ENCODE results near the gene TMEM156. TPM values are rescaled to one million over a fixed set of nuclear protein-coding genes. Genes with fewer than 3 reads are reported as not detected.
"Not testable (repeated sequence)": the region's sequence is repeated elsewhere in the genome, so short reads cannot be mapped to it uniquely, and the experiment has no call there.

TMEM156 gene
- total RNA-seq, 1 donor from 2014 or later: under 0.01 TPM

DNA sequence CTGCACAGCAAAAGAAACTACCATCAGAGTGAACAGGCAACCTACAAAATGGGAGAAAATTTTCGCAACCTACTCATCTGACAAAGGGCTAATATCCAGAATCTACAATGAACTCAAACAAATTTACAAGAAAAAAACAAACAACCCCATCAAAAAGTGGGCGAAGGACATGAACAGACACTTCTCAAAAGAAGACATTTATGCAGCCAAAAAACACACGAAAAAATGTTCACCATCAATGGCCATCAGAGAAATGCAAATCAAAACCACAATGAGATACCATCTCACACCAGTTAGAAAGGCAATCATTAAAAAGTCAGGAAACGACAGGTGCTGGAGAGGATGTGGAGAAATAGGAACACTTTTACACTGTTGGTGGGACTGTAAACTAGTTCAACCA, 30.2 kb downstream of the TMEM156 start:
- not testable (repeated sequence) for H3K27ac ChIP-seq (ENCODE audit: low read depth, low read length); H3K4me1 ChIP-seq (ENCODE audit: control insufficient read depth in 3 of 3, insufficient read depth in 3 of 3, low read length in 3 of 3); H3K9ac ChIP-seq (ENCODE audit: low read depth in 1 of 3, low read length in 3 of 3); H3K9me3 ChIP-seq (ENCODE audit: control insufficient read depth in 3 of 3, low read length in 3 of 3); H3K36me3 ChIP-seq (ENCODE audit: control insufficient read depth in 3 of 3, insufficient read depth in 3 of 3, low read length in 3 of 3); H3K27me3 ChIP-seq (ENCODE audit: control insufficient read depth in 3 of 3, insufficient read depth in 3 of 3, low read length in 3 of 3); H3K4me3 ChIP-seq (ENCODE audit: low read length in 3 of 3)

DNA sequence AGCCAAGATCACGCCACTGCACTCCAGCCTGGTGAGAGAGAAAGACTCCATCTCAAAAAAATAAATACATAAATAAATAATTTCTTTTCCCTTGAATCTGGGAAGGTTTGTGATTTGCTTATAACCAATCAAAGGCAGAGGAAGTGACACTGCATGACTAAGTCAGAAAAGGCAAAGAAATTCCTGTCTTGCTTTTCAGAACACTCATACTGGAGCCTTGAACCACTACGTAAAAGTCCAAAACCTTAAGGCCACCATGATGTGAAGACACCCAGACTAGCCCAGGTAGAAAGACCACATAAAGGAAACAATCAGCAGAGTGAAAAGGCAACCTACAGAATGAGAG, 36.6 kb downstream of the TMEM156 start:
- H3K9me3 ChIP-seq (ENCODE audit: control insufficient read depth in 3 of 3, low read length in 3 of 3): peaks cover 0 to 3% (median 0%) of the 10 kb centered on the region in 3 donors

DNA sequence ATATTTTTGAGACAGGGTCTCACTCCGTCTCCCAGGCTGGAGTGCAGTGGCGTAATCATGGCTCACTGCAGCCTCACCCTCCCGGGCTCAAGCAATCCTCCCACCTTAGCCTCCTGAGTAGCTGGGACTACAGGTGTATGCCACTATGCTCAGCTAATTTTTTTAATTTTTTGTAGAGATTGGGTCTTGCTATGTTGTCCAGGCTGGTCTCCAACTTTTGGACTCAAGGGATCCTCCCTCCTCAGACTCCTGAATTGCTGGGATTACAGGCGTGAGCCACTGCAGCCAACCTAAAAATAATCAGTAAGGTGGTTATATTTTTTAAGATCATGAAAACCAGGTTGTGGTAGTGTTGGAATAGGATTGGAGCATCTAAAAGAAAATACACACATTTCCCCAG, 38.1 kb downstream of the TMEM156 start:
- no peaks in the 10 kb centered on the region for H3K36me3 ChIP-seq (ENCODE audit: control insufficient read depth in 3 of 3, insufficient read depth in 3 of 3, low read length in 3 of 3)
- no peak overlapping the region for H3K27ac ChIP-seq (ENCODE audit: low read depth, low read length)
- no peaks in the 10 kb centered on the region for H3K9me3 ChIP-seq (ENCODE audit: control insufficient read depth in 3 of 3, low read length in 3 of 3)
- no peaks in the 10 kb centered on the region for H3K27me3 ChIP-seq (ENCODE audit: control insufficient read depth in 3 of 3, insufficient read depth in 3 of 3, low read length in 3 of 3)
- H3K4me3 ChIP-seq (ENCODE audit: low read length in 3 of 3): no peak overlapping the region
- H3K9ac ChIP-seq (ENCODE audit: low read depth in 1 of 3, low read length in 3 of 3): no peak overlapping the region
- H3K4me1 ChIP-seq (ENCODE audit: control insufficient read depth in 3 of 3, insufficient read depth in 3 of 3, low read length in 3 of 3): no peaks in the 10 kb centered on the region

More for the DNA sequence above, 36.6 kb downstream of the TMEM156 start:
- Histone ChIP-seq H3K27ac (ENCODE audit: low read depth, low read length) (no peak overlapping the region), H3K4me3 (ENCODE audit: low read length in 3 of 3) (no peak overlapping the region), H3K36me3 (ENCODE audit: control insufficient read depth in 3 of 3, insufficient read depth in 3 of 3, low read length in 3 of 3) (no peaks in the 10 kb centered on the region), H3K9ac (ENCODE audit: low read depth in 1 of 3, low read length in 3 of 3) (no peak overlapping the region), H3K27me3 (ENCODE audit: control insufficient read depth in 3 of 3, insufficient read depth in 3 of 3, low read length in 3 of 3) (no peaks in the 10 kb centered on the region), H3K4me1 (ENCODE audit: control insufficient read depth in 3 of 3, insufficient read depth in 3 of 3, low read length in 3 of 3) (no peaks in the 10 kb centered on the region)

DNA sequence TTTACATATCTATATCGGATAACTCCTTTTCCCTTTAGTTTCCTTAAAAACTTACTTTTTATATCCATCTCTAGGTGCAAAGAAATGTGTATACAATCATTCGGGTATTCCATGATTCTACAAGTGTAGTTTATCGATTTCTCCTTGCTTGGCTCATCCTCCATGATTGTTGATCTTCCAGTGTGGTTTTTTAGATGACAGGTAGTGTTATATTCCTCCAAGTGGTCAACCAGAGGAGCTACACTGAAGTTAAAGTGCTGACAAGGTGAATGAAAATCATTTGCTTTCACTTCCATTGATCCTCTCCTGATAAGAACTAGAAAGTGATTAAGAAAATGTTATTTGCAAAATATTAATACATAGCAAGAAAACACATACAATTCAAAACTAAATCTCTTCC, 38.5 kb downstream of the TMEM156 start:
- Histone ChIP-seq H3K4me1 (ENCODE audit: control insufficient read depth in 3 of 3, insufficient read depth in 3 of 3, low read length in 3 of 3) (no peaks in the 10 kb centered on the region), H3K27me3 (ENCODE audit: control insufficient read depth in 3 of 3, insufficient read depth in 3 of 3, low read length in 3 of 3) (no peaks in the 10 kb centered on the region), H3K9me3 (ENCODE audit: control insufficient read depth in 3 of 3, low read length in 3 of 3) (no peaks in the 10 kb centered on the region), H3K36me3 (ENCODE audit: control insufficient read depth in 3 of 3, insufficient read depth in 3 of 3, low read length in 3 of 3) (no peaks in the 10 kb centered on the region), H3K27ac (ENCODE audit: low read depth, low read length) (no peak overlapping the region), H3K4me3 (ENCODE audit: low read length in 3 of 3) (no peak overlapping the region), H3K9ac (ENCODE audit: low read depth in 1 of 3, low read length in 3 of 3) (no peak overlapping the region)

DNA sequence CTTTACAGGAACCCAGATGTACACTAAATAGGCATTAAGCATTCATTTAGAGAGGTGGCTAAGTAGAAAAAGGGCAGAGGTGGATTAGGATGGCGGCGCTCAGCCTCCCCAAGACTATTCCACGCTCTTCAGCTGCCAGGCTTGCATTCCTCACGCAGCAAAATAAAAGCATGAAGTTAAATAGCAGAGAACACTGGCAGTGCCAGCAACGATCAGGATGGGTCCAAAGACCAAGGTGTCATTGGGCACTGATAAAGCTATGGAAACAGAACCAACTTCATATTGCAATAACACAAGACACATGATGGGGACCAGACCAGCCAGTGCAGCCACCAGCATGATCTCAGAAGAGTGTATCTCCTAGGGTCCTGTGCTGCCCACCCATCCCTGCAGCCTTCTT, 42.0 kb downstream of the TMEM156 start:
- H3K9me3 ChIP-seq (ENCODE audit: control insufficient read depth in 3 of 3, low read length in 3 of 3): no peaks in the 10 kb centered on the region
- H3K4me1 ChIP-seq (ENCODE audit: control insufficient read depth in 3 of 3, insufficient read depth in 3 of 3, low read length in 3 of 3): no peaks in the 10 kb centered on the region
- no peak overlapping the region for H3K4me3 ChIP-seq (ENCODE audit: low read length in 3 of 3)
- no peak overlapping the region for H3K9ac ChIP-seq (ENCODE audit: low read depth in 1 of 3, low read length in 3 of 3)
- no peaks in the 10 kb centered on the region for H3K27me3 ChIP-seq (ENCODE audit: control insufficient read depth in 3 of 3, insufficient read depth in 3 of 3, low read length in 3 of 3)
- no peaks in the 10 kb centered on the region for H3K36me3 ChIP-seq (ENCODE audit: control insufficient read depth in 3 of 3, insufficient read depth in 3 of 3, low read length in 3 of 3)
- H3K27ac ChIP-seq (ENCODE audit: low read depth, low read length): no peak overlapping the region

DNA sequence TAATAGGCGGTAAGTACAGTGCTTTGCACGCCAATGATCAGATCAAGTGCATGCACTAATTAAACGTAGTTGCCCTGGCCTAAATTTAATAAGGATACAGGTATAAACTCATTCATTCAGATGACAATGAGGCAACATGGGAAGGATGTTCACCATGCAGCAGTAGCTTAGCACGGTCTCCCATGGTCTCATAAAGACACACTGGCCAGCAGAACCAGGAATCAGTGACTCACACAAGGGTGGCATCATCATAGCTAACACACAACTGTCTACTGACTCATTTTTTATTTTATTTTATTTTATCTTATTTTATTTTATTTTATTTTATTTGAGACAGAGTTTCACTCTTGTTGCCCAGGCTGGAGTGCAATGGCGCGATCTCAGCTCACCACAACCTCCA, 42.7 kb downstream of the TMEM156 start:
- no peaks in the 10 kb centered on the region for H3K27me3 ChIP-seq (ENCODE audit: control insufficient read depth in 3 of 3, insufficient read depth in 3 of 3, low read length in 3 of 3)
- H3K9ac ChIP-seq (ENCODE audit: low read depth in 1 of 3, low read length in 3 of 3): no peak overlapping the region
- H3K4me1 ChIP-seq (ENCODE audit: control insufficient read depth in 3 of 3, insufficient read depth in 3 of 3, low read length in 3 of 3): no peaks in the 10 kb centered on the region
- no peak overlapping the region for H3K27ac ChIP-seq (ENCODE audit: low read depth, low read length)
- no peak overlapping the region for H3K4me3 ChIP-seq (ENCODE audit: low read length in 3 of 3)
- no peaks in the 10 kb centered on the region for H3K9me3 ChIP-seq (ENCODE audit: control insufficient read depth in 3 of 3, low read length in 3 of 3)
- H3K36me3 ChIP-seq (ENCODE audit: control insufficient read depth in 3 of 3, insufficient read depth in 3 of 3, low read length in 3 of 3): no peaks in the 10 kb centered on the region

DNA sequence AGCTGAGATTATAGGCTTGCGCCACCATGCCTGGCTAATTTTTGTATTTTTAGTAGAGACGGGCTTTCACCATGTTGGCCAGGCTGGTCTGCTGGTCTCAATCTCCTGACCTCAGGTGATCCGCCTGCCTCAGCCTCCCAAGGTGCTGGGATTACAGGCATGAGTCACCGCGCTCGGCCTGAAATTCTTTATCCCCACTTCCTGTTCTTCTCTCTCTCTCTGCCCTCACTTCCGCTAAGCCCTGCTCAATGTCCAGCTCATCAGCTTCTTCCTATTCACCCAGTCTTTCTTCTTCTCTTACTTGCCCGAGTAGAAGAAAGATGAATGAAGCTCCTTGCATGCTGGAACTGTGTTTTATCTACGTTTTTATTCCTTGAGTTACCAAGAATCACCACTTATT, 43.9 kb downstream of the TMEM156 start:
- not testable (repeated sequence) for H3K4me1 ChIP-seq (ENCODE audit: control insufficient read depth in 3 of 3, insufficient read depth in 3 of 3, low read length in 3 of 3); H3K27ac ChIP-seq (ENCODE audit: low read depth, low read length); H3K9me3 ChIP-seq (ENCODE audit: control insufficient read depth in 3 of 3, low read length in 3 of 3); H3K9ac ChIP-seq (ENCODE audit: low read depth in 1 of 3, low read length in 3 of 3); H3K36me3 ChIP-seq (ENCODE audit: control insufficient read depth in 3 of 3, insufficient read depth in 3 of 3, low read length in 3 of 3); H3K27me3 ChIP-seq (ENCODE audit: control insufficient read depth in 3 of 3, insufficient read depth in 3 of 3, low read length in 3 of 3); H3K4me3 ChIP-seq (ENCODE audit: low read length in 3 of 3)

DNA sequence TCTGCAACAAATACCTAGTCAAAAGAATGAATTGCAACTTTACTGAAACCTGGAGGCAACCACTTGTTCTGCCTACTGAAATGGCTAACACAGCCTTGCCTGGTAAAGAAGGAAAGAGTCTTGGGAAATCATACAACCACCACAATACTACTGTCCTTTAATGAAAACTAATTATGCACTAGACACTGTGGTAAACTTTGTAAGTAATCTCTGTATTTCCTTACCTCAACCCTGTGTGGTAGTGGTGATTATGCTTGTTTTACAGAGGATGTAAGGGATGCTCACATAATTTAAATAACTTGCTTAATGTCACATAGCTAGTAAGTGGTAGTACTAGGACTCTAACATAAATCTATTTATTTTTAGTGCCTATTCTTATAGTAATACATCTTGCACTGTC, 44.7 kb downstream of the TMEM156 start:
- no peak overlapping the region for H3K4me3 ChIP-seq (ENCODE audit: low read length in 3 of 3)
- no peaks in the 10 kb centered on the region for H3K9me3 ChIP-seq (ENCODE audit: control insufficient read depth in 3 of 3, low read length in 3 of 3)
- no peak overlapping the region for H3K9ac ChIP-seq (ENCODE audit: low read depth in 1 of 3, low read length in 3 of 3)
- no peak overlapping the region for H3K27ac ChIP-seq (ENCODE audit: low read depth, low read length)
- H3K36me3 ChIP-seq (ENCODE audit: control insufficient read depth in 3 of 3, insufficient read depth in 3 of 3, low read length in 3 of 3): no peaks in the 10 kb centered on the region
- H3K27me3 ChIP-seq (ENCODE audit: control insufficient read depth in 3 of 3, insufficient read depth in 3 of 3, low read length in 3 of 3): no peaks in the 10 kb centered on the region
- H3K4me1 ChIP-seq (ENCODE audit: control insufficient read depth in 3 of 3, insufficient read depth in 3 of 3, low read length in 3 of 3): no peaks in the 10 kb centered on the region

DNA sequence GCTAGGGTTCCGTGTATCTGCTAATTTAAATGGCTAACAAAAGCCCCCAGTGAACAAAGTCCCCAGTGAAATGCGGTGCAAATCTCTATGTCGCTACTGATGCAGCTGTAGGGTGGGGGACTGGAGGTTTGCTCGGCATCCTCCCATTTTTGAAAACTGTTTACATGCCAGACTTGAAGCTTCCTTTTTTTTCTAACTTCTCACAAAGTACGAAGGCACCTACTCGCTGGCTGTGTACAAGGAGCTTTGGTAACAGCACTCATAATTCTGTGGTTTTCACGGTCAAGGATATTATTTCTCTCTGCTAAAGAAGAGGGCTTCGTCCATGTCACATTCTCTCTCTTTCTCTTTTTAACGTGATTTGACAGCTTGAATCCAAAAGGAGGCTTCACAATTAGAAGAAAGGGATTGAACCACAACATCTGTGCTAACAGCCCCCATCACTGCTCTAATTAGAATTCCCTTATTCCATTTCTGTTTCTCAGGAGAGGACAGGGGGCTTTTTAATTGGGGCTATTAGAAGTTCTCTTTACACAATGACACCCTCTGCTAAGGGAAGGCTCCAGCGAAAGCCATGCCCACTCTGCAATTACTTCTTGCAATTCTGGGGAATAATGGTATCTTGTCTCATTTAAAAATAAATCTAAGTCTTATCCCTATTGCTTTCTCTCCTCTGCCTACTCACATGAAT, 46.7 kb downstream of the TMEM156 start:
- Histone ChIP-seq H3K27ac (ENCODE audit: low read depth, low read length) (no peak overlapping the region), H3K36me3 (ENCODE audit: control insufficient read depth in 3 of 3, insufficient read depth in 3 of 3, low read length in 3 of 3) (no peaks in the 10 kb centered on the region), H3K9me3 (ENCODE audit: control insufficient read depth in 3 of 3, low read length in 3 of 3) (no peaks in the 10 kb centered on the region), H3K9ac (ENCODE audit: low read depth in 1 of 3, low read length in 3 of 3) (no peak overlapping the region), H3K4me1 (ENCODE audit: control insufficient read depth in 3 of 3, insufficient read depth in 3 of 3, low read length in 3 of 3) (no peaks in the 10 kb centered on the region), H3K27me3 (ENCODE audit: control insufficient read depth in 3 of 3, insufficient read depth in 3 of 3, low read length in 3 of 3) (no peaks in the 10 kb centered on the region), H3K4me3 (ENCODE audit: low read length in 3 of 3) (no peak overlapping the region)

DNA sequence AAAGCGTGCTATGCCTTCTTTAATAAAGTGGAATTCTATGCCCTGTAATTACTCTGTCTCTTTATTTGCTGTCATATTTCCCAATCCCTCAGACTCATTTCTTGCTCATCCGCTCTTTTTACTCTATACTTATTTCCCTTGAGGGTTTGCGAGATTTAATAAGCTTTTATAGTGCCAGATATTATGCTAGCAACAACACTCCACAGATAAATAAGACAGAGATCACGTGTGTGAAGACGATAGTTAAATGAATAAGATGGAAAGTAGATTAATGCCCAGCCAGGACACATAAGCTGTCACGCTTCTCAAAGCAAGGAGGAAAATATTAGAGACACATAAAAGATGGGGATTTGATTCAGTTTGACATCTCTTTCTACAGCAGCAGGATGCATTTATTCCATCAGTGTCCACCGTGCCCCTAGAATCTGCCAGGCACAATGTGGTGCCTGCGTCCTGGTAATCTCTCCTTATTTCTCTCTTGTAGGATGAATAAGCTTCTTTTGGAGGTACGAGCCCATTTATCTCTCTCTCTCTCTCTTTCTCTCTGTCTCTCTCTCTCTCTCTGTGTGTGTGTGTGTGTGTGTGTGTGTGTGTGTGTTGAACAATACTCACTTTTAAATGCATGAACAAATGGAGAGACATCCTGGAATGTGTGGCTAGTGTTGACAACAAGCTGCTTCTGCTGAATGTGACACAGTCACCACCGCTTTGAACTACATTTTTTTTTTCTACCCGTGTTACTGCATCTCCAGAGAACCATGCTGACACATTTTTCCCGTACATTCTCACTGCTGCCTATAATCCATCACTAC, 48.2 kb downstream of the TMEM156 start:
- no peaks in the 10 kb centered on the region for H3K36me3 ChIP-seq (ENCODE audit: control insufficient read depth in 3 of 3, insufficient read depth in 3 of 3, low read length in 3 of 3)
- no peaks in the 10 kb centered on the region for H3K4me1 ChIP-seq (ENCODE audit: control insufficient read depth in 3 of 3, insufficient read depth in 3 of 3, low read length in 3 of 3)
- H3K4me3 ChIP-seq (ENCODE audit: low read length in 3 of 3): no peak overlapping the region
- no peaks in the 10 kb centered on the region for H3K9me3 ChIP-seq (ENCODE audit: control insufficient read depth in 3 of 3, low read length in 3 of 3)
- no peak overlapping the region for H3K27ac ChIP-seq (ENCODE audit: low read depth, low read length)
- no peaks in the 10 kb centered on the region for H3K27me3 ChIP-seq (ENCODE audit: control insufficient read depth in 3 of 3, insufficient read depth in 3 of 3, low read length in 3 of 3)
- H3K9ac ChIP-seq (ENCODE audit: low read depth in 1 of 3, low read length in 3 of 3): no peak overlapping the region

All from skeletal muscle tissue (tissue), 4 donors.